Measurements from ENCODE around the gene TP53INP2.

- TF ChIP-seq CTCF (IDR thresholded peaks at IDR 0.05) (no peak), POLR2A (IDR thresholded peaks at IDR 0.05) (no peak)
Measured at GRCh38 chr20:34705008-34705396, 858 bp downstream of the TP53INP2 start.
